GM04504 (cell line): ENCODE results near the gene IMPDH2.

Experiments used
- DNase-seq: peaks from one replicate; pipeline ENCODE4 v3.0.0-alpha.2; 2012; ENCODE audit warnings: low read depth

Gene IMPDH2

GRCh38 chr3:49005998-49006397 is 23.2 kb downstream of the IMPDH2 start:
- no peak for DNase-seq

DNA sequence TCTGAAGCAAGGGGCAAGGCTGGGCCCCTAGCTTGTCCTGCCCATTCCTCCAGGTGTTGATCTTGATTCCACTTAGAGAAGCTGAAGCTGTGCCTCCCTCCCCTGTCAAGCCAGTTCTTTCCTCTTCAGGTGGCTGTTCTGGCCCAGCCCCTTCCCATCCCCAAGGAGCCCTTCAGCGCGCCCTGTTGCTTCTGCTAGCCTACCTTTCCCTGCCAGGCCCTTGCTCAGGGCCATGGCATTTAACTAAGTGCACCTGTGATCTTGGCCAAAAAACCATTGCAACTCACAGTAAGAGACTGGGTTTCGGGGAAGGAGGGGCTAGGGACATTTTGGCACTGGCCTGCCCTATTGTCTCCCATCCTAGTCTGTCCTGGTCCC is 23.9 kb downstream of the IMPDH2 start:
- DNase-seq, result no peak

DNA sequence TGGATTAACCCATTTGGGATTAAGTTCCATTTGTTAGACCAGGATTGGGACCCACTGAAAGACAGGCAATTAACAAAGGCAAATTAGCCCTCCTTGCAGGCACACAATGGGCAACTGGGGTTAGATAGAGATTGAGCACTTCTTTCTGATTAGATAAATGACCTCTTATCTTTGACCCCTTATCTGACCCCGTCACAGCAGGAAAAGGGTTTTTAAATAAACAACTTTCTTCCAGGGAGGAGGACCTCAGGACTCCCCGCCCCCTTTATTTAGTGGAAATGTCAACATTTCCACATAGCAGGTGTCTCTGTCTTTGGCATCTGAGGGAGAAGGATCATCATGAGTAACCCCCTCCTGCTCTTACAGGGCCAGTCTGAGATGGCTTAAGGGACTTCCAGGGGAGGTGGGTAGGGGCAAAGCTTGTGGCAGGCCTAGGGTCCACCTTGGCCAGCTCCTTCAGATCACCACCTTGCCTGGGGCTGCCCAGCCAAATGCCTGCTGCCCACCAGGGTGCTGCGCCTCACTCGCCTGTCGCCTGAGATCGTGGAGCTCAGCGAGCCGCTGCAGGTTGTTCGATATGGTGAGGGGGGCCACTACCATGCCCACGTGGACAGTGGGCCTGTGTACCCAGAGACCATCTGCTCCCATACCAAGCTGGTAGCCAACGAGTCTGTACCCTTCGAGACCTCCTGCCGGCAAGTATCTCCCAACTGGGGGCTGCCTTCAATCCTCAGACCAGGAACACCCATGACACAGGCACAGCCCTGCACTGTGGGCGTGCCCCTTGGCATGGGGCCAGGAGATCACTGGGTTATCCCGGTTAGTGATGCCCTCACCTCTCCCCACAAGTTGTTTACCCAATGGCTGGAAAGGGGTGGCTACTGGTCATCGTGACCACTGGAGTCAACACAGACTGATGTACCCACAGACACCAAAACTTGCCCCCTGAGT is 24.6 kb downstream of the IMPDH2 start:
- no peak for DNase-seq

- DNase-seq, result no peak
Measured at GRCh38 chr3:49001155-49001554, 28.0 kb downstream of the IMPDH2 start.

GRCh38 chr3:48999085-48999858 is 29.9 kb downstream of the IMPDH2 start:
- no peak for DNase-seq

GRCh38 chr3:48997714-48998637 is 31.2 kb downstream of the IMPDH2 start:
- no peak for DNase-seq

- DNase-seq, result no peak
Measured at GRCh38 chr3:48997102-48997635, 32.0 kb downstream of the IMPDH2 start.

DNA sequence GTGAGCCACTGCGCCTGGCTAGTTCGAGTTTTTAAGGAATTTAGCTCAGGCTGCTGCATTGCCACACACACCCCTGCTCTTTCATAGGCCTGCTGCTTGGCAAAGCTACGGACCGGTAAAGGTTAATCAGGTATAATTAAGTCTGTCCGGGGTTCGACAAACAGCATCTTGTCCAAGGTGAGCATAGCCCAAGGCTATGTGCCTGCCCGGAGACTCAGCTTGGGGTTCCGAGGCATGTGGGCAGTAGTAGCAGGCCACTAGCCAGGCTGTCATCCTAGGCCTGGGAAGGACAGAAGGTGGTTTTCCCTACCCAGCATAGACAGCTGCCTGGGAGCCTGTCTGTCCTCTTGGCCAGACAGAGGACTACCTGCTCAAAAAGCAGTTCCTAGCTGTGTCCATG is 32.6 kb downstream of the IMPDH2 start:
- DNase-seq, result no peak

DNA sequence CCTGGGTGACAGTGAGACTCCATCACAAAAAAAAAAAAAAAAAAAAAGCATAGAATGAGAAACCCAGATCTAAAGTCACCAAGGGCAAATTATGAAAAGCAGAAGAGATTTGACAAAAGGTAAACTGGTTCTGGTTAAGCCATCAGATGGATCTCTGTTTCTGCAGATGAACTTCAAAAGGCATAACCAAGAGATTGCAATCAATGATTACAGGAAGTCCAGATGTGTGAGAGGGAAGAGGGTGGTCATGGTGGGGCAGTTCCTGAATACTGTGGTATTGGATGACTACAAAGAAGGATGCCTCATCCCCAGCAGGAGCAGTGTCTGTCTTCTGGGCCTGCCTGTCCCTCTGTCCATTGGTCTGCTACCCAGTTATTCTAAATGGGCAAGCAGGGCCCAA is 35.4 kb downstream of the IMPDH2 start:
- no peak for DNase-seq

DNA sequence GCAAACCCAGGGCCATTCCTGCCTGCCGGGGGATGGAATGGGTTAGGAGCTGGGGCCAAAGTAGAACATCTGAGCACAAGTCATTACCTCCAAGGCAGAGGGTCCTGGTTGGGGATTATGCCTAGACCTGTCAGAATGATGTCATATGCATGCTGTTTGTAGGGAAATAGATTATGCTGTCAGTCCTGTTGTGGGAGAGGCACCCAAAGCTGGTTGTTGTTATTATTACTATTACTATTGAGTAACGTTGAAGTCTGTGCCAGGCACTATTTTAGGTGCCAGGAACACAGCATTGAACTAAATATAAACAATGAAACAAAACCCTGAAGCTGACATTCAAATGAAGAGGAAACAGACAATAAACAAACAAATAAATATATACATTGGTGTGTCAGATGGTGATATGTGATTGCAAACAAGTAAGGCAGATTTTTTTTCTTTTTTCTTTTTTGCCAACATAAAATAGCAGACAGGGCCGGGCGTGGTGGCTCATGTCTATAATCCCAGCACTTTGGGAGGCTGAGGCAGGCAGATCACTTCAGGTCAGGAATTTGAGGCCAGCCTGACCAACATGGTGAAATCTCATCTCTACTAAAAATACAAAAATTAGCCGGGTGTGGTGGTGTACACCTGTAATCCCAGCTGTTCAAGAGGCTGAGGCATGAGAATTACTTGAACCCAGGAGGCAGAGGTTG is 37.2 kb downstream of the IMPDH2 start:
- no peak for DNase-seq

- DNase-seq, result no peak
Measured at GRCh38 chr3:48990636-48991469, 38.3 kb downstream of the IMPDH2 start.

GRCh38 chr3:48989796-48990635 is 39.2 kb downstream of the IMPDH2 start, which contains the start of gene P4HTM:
P4HTM (plus strand) TSS chr3:48990241; CDS start chr3:48990257, 16 bp downstream.
- DNase-seq, result peak; percentile 80

DNA sequence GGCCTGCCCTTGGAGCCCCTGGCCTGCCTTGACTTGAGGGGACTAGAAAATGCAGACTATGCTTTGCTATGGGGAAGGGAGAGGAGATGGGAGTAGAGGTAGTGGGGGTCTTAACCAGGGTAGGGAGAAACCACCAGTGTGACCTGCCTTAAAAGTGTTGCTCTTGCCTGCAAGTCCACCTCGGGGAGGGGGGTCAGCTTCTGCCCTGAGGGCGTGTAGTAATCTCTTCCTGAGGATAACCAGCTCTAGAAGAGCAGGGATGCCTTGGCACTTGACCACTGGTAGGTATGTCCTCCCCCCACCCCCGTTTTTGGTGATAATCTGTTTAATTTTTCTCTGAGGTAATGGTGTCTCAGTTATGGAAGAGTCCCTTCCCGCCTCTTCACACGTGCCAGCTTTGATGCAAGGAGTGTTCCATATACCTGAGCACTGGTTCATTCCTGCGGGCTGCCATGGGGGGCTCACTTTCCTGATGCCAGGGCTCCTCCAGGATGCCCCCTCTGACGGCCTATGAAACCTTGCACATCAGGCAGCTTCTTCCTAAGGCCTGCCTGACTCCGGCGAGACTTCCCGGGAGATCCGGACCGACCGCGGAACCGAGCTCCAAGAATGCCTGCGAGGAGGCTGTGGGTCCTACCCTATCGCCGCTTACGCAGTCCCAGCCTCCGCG is 39.9 kb downstream of the IMPDH2 start:
- no peak for DNase-seq

GRCh38 chr3:48985831-48986376 is 43.3 kb downstream of the IMPDH2 start:
- no peak for DNase-seq

DNA sequence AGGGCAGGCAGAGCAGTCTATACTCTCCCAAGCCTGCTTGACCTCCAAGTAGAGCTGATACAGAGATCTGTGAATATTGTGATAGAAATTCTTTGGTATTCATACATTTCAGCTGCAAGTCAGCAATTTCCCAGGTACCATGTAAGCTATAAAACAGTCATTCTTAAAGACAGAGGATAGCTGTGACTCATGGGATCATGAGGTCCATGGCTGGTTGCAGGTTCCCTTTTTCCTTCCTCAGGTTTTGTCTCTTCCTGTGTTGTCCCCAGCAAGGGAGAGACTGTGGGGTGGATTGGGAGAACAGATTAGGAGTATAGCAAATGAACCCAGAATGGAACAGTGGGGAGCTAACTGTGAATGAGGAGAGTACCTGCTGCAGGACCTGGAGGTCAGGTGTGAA is 44.5 kb downstream of the IMPDH2 start:
- no peak for DNase-seq

DNA sequence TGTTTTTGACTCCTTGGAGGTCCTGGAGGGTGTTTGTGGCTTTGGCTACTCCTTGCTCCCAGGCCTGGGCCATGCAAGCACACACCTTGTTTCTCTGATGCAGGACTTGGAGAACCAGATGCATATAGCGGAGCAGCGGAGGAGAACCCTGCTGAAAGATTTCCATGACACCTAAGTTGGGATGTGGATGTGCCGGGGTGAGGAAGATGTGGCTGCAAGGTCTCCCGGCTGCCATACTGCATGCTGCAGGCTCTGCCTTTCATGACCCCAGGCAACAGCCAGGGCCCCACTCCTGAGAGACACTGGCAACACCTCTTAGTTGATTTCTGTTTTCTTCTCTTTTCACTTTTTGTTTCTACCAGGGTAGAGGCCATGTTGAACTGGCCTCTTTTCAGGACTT is 46.1 kb downstream of the IMPDH2 start:
- no peak for DNase-seq

- no peak for DNase-seq
Measured at GRCh38 chr3:48982686-48983085, 46.5 kb downstream of the IMPDH2 start.

DNA sequence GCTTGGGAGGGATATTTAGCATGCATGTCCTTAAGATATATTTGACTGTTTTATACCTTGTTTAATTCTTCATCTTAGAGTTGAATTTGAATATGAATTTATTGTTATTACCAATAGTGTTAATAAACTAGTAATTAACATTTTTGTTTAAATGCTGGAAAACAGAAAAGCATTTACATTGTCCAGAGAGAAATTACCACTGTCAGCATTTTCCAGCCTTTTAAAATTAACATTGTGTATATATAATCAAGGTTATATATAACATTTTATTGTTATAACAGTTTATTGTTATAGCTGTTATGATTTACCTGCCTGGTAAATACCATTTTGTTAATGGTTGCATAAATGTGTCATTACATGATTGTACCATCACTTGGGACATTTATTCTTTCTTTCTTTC is 47.2 kb downstream of the IMPDH2 start:
- no peak for DNase-seq
